NCI-H2171 (cell line): ENCODE results near the gene HAPLN3.
A peak's percentile ranks its signal among the peaks of the same experiment; 100 is the strongest.
"Not testable (repeated sequence)": the region's sequence is repeated elsewhere in the genome, so short reads cannot be mapped to it uniquely, and the experiment has no call there.

Experiments used
- DNase-seq: peaks from one replicate; lab custom pipeline; 2025; lab: John Stamatoyannopoulos, UW

HAPLN3 gene, protein sequence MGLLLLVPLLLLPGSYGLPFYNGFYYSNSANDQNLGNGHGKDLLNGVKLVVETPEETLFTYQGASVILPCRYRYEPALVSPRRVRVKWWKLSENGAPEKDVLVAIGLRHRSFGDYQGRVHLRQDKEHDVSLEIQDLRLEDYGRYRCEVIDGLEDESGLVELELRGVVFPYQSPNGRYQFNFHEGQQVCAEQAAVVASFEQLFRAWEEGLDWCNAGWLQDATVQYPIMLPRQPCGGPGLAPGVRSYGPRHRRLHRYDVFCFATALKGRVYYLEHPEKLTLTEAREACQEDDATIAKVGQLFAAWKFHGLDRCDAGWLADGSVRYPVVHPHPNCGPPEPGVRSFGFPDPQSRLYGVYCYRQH

DNA sequence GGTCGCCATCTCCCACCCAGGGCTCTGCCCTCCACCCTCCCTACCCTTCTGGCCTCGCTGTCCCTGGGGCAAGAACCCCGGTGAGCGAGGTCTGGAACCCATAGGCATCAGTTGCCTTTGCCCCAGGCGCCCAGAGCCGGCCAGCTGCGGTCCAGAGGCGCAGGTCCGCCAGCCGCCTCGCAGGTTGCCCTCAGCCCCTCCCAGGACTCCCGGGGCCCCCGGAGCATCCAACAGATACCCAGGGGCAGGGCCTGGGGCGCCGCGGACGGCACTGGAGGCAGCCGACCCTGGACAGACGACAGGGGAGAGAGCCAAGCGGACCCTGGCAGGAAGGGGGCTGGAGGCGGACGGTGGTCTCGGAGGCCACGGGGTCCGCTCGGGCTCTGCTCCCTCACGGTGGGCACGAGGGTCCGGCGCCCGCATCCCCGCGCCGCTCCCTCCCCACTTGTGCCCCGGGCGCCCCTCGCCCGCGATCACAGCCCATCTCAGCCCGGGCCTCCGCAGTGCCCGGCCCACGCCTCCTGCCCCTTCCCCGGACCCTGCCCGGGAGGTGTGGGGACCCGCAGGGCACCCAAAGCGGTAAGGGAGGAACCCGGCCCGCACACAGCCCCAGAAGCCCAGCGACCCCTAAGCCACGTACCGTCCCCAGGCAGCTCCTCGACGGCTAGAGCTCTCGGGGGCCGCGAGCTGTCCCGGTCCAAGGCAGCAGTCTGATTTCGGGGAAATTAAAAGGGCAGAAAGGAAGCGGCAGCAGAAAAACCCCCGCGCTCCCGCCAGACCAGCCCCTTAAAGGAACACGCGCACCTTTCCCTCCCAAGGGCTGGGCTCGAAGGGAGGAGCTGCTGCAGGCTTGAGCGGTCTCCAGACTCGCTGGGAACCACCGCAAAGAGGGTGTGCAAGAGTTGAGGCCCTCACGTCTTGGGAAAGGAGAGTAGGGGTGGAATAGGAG, at the start of gene HAPLN3:
Gene HAPLN3 (minus strand): TSS at position 726 of the 949 bp plus-strand sequence. CDS start 8,246 bp downstream, outside the sequence.
- no peak for DNase-seq

DNA sequence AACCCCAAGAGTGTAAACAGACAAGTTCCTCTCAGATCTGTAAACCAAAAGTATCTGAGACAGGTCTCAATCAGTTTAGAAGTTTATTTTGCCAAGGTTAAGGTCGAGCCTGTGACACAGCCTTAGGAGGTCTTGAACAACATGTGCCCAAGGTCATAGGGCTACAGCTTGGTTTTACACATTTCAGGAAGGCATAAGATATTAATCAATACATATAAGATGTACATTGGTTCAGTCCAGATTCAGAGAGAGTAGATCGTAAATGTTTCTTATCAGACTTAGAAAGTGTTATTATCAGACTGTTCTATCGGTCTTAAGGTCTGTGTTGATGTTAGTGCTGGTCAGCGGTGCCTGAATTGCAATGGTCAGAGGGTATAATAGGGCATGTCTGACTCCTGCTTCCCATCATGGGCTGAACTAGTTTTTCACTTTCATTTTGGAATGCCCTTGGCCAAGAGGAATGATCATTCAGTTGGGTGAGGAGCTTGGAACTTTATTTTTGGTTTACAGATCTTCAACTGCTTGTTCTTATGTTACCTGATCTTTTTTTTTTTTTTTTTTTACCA, 44.8 kb upstream of the HAPLN3 start:
- DNase-seq: no peak

DNA sequence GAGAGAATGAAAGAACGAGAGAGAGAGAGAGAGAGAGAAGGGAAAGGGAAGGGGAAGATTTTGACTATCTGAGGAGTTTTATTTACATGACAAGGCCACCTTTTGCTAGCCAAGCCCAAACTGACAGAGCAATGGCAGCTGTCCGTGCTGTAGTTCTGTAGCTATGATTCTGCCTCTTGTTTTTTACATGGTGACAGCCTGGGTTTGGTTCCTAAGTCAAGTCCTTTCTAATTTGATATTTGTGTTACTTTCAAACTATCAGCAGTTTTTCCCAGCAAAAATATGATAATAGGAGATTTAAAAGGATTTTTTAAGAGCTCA, 44.1 kb upstream of the HAPLN3 start:
- DNase-seq: no peak

DNA sequence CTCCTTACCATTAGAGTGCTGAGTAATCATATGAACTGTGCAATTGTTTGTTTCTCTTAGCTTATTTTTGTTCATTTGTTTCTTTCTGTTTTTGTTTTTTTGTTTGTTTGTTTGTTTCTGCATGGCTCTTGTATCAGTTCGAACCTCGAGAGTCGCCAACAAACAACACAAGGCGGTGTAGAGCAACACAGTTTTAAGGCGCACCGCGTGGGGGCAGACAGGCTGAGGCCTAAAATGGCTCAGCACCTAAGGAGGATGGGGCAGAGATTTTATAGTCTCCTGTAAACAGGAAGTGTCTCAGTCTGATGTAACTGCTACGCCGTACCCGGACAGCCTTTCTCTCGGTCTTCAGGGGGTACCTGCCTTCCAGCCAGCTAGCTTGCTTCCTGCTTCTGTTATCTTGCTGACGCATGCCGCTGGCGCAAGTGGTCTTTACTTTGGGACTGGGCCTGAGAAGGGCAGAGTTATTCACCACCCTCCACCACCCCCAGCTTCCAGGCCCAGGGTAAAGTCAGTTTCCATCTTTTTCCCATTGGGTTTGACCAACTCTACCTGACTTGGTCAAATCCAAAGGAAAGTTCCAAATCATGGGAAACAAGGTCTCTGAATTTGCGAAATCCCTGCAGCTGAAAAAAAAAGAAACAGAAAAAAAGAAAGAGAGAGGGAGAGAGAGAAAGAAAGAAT, 43.6 kb upstream of the HAPLN3 start:
- DNase-seq: no peak

DNA sequence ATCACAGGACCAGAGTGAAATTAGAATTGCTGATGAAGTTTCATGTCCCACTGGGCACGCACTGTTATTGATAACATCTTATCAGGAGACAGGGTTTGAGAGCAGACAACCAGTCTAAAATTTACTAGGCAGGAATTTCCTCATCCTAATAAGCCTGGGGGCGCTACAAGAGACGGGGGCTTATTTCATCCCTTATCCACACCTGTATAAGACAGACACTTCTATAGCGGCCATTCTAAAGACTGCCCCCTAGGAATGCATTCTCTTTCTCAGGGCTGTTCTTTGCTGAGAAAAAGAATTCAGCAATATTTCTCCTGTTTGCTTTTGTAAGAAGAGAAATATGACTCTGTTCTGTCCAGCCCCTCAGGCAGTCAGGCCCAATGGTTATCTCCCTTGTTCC, 39.1 kb upstream of the HAPLN3 start:
- DNase-seq: not testable (repeated sequence)

DNA sequence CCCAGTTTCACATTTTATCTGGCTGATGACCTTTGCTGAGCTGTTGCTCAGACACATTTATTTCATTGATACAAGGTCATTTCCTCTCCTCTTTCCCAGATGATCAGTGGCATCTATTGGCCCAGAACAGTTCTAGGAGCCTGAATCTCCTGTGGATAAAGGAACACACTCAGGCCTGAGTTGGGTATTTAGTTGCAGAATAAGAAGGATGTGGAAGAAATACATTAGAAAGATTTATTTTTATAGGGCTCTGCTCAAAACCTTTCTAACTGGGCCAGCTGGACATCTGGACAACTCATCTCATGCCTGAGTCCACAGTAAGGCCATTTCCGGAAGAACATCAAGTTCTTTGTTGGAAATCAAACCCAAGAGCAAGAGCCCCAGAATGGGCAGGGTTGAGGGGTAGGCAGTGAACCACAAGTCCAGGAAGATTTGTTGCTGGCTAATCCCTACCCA, 37.6 kb upstream of the HAPLN3 start:
- no peak for DNase-seq

DNA sequence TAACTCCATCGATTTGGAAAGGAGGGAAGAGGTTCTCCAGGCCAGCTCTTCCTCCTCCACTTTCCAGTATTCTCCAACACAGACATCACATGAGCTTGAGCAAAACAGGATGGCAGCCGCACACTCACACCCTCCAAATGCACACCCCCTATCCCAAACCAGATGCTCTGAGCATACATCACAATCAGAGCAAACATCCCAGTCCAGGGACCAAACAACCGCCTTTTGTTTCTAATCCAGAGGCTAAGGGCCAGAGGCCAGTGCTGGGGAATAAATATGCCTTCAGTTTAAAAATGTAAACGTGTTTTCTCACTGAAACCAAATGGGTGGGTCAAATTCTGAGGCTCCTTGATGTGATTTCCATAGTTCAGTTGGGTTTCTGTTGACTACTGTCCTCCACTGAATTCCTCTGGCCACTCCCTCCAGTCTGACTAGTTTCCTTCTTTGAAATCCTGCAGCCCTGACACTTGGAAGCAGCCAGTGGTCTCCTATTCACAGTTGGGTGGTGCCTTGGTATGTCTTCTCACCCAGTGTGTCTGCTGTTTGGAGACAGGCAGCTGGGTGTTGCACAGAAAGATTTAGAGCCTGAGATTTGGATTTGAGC, 37.0 kb upstream of the HAPLN3 start:
- no peak for DNase-seq

DNA sequence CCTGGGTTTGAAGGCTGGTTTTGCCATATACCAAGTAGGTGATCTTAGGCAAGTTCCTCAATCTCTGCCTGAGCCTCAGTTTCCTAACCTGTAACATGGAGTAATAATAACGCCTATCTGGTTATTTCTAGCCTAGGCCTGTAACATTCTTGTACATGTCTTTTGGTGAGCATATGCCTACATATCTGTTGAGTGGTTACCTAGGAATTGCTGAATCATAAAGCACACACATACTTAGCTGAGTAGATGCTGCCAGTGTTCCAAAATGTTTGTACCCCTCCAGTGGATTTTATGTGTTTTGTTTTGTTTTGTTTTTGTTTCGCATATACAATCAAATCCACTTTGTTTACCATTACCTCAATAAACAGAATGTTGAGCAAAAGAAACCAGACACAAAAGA, 35.2 kb upstream of the HAPLN3 start:
- DNase-seq: no peak

DNA sequence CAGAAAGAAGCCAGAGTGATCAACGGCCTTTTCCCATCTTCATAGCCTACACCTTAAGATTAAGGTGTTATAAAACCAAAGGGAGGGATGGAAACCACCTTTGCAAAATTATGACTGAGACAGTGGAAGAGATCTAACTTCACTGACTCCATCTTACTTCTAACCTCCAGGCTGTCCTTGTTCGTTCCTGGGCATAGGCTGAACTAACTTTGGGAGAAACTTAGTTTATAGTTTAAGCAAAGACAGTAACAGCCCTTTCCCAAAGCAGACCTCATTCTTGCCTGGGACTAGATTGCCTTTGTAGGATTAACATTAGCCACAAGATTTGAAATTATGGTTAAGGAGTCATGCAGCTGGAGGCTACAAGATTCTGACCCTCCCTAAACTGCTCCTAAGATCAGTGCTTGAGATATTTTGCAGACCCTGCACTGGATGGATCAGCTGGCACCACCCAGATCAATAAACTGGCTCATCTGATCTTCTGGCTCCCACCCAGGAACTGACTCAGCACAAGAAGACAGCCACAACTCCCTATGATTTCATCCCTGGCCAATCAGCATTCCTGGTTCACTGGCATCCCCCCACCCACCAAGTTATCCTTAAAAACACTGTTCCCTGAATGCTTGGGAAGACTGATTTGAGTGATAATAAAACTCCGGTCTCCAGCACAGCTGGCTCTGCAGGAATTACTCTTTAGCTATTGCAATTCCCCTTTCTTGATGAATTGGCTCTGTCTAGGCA, 34.2 kb upstream of the HAPLN3 start:
- DNase-seq: not testable (repeated sequence)

DNA sequence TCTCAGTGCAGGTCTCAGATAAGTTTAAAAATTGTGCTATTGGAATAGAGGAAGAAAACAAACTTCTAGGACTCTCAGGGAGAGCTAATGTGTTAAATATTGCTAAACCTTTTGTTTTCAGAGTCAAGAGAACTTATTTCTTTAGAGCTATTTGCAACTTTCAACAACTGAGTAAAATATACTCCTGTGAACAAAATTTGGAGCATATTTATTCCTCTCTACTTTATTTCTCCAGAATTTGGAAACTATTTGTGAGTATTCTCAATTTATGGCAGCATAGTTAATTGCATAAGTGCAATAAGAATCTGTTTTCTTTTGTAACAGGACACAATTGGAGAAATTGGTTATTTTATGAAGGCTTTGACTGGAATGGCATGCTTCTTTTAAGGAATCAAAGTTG, 32.8 kb upstream of the HAPLN3 start:
- not testable (repeated sequence) for DNase-seq

DNA sequence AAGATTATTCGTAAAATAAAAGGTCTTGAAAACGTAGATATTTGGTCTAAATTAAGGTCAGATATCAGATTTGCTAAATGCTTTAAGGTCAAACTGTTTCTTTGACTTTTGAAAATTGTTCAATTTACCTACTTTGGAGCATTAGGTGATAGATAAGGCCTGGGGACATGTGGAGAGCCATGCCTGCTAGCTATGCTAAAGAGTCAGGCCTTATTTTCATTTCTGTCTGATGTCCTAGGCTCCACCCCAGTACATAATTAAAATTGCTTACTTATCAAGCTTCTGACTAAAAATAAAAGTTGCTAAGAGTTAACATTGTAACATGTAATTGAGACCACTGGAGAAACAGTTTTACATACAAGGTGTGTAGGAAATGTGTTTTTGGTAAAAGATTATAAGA, 30.3 kb upstream of the HAPLN3 start:
- not testable (repeated sequence) for DNase-seq

DNA sequence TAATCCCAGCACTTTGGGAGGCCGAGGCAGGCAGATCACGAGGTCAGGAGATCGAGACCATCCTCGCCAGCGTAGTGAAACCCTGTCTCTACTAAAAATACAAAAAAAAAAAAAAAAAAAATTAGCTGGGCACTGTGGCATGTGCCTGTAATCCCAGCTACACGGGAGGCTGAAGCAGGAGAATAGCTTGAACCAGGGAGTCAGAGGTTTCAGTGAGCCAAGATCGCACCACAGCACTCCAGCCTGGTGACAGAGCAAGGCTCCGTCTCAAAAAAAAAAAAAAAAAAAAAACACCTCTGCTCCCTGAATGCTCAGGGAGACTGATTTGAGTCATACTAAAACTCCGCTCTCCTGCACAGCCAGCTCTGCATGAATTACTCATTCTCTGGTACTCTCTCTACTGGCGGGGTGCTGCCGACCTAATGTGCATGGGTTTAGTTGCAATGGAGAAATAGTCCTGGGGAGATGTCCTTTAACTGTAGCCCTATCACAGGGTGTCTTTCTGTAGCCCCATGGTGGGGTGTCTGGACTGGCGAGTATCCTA, 25.6 kb upstream of the HAPLN3 start:
- not testable (repeated sequence) for DNase-seq

DNA sequence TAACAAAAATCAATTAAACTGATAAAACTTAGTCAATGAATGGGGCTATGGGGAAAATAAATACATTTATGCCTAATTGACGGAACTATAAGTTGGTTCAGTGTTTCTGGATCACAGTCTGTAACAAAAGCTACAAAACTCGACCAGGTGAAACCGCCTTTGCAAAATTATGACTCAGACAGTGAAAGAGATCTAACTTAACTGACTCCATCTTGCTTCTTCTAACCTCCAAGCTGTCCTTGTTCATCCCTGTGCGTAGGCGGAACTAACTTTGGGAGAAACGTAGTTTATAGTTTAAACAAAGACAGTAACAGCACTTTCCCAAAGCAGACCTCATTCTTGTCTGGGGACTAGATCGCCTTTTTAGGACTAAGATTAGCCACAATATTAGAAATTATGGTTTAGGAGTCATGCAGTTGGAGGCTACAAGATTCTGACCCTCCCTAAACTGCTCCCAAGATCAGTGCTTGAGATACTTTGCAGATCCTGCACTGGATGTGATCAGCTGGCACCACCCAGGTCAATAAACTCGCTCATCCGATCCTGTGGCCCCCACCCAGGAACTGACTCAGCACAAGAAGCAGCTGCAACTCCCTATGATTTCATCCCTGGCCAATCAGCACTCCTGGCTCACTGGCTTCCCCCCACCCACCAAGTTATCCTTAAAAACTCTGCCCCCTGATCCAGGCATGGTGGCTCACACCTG, 25.0 kb upstream of the HAPLN3 start:
- no peak for DNase-seq

DNA sequence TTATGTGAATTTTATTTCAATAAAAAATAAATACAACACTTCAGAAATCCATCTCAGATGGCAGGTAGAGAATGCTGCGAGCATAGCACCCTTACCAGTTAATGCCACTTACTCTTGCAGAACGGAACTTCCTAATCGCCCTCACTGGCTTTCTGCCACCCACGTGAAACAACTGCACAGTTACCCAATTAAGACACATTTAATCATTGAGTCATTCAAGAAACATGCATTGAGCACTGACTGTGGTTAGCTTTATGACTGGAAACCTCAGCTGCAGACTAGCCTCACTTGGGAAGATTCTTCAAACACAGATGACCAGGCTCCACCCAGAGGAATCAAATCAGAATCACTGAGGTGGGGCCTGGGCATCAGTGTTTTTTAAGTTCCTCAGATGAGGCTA, 23.4 kb upstream of the HAPLN3 start:
- DNase-seq: no peak

DNA sequence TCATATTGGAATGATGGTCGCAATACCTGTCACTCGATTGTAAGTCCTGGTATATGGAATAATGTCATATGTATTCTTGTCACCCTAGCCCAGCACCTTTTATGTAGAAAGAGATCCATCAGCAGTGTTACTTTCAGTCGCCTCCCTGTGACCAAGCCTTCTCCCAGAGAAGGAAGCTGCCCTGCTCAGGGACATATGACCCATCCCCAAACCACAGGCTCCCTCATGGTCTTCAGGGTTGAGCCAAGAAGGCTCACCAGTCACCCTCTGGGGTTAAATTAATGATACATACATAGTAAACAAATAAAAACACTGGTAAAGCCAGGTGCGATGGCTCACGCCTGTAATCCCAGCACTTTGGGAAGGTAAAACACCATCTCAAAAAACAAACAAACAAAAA, 22.4 kb upstream of the HAPLN3 start:
- no peak for DNase-seq

DNA sequence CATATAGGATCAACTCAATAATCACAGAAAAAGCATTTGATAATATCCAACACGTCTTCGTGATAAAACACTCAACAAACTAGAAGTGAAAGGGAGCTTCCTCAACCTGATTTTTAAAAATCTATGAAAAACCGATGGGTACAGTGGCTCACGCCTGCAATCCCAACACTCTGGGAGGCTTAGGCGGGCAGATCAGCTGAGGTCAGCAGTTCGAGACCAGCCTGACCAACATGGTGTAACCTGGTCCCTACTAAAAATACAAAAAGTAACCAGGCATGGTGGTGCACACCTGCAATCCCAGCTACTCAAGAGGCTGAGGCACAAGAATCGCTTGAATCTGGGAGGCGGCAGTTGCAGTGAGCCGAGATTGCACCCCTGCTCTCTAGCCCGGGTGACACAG, 20.0 kb upstream of the HAPLN3 start:
- DNase-seq: no peak

DNA sequence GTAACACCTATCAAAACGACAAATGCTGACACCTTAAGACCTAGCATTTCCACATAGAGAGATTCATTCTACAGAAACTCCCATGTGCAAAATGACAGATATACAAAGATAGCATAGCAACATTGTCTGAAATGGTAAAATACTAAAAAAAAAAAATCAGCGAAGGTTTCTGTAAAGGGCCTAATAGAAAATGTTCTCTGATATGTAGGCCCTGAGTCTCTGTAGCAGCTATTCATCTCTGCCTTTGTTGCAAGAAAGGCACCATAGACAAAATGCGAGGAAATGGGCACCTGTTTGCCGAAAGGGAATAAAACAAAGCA, 18.5 kb upstream of the HAPLN3 start:
- DNase-seq: no peak

DNA sequence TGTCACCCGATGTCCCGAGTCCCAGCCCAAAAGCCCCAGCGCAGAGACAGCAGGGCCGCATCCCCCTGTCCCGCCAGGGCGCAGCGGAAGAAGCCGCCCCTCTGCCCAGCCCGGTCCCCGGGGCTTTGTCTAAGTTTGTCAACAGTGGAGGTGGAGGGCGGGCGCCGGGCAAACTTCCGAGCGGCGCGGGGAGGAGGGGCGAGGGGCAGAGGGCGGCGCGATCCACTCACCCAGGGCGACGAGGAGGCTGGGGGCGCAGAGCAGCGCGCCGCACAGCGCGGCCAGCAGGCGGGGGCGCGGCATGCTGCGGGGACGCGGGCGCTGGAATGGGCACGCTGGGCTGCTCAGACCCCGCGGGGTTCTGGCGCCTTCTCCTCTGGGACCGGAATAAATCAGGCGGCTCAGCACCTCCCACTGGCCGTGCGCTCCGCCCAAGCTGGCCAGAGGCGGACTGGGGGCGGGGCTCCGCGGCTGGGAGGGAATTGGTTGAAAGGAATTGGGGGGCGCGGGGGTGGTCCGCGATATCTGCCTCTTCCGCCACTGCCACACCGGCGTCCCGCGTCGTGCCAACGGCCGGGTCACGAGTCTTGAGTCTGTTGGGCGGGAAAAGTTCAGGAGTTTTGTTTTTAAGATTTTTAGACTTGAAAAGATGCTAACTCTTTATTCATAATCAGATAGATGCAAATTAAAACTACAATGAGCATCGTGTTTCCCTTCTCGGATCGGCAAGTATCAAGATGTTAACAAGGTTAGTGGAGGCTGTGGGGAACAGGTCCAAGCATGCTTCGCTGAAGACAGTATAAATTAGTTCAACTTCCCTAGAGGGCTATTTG, 17.9 kb upstream of the HAPLN3 start, which contains the start of gene MFGE8:
Gene MFGE8 (minus strand): TSS at position 363 of the 833 bp plus-strand sequence. CDS start 60 bp downstream, at position 303.
- DNase-seq: peak; percentile 80

DNA sequence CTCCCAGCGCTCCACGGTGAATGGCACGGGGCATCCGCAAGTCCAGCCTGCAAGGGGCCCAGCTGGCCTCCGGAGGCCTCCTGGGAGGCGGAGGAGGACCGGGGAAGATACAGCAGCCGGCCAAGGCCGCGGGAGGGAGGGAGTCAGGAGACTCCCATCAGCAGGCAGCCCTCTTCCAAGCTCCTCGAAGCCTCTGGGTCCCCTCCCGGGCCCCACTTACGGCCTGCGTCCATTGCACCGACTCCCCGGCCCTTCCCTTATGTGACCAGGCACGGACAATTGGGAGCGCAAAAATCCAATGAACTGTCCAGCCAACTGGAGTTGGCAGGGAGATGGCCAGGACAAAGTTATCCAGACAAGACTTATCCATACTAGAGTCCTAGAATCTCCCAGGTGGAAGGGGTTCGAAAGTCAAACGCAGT, 17.2 kb upstream of the HAPLN3 start:
- DNase-seq: no peak
